T follicular helper cell (primary cell): Measurements from ENCODE around the gene CHRDL1.
"Not testable (repeated sequence)": the region's sequence is repeated elsewhere in the genome, so short reads cannot be mapped to it uniquely, and the experiment has no call there.

Experiments
- DNase-seq: peaks from one replicate; pipeline ENCODE4 v3.0.0-alpha.2; 2020; ENCODE audit warnings: low read depth

The CHRDL1 gene

DNA sequence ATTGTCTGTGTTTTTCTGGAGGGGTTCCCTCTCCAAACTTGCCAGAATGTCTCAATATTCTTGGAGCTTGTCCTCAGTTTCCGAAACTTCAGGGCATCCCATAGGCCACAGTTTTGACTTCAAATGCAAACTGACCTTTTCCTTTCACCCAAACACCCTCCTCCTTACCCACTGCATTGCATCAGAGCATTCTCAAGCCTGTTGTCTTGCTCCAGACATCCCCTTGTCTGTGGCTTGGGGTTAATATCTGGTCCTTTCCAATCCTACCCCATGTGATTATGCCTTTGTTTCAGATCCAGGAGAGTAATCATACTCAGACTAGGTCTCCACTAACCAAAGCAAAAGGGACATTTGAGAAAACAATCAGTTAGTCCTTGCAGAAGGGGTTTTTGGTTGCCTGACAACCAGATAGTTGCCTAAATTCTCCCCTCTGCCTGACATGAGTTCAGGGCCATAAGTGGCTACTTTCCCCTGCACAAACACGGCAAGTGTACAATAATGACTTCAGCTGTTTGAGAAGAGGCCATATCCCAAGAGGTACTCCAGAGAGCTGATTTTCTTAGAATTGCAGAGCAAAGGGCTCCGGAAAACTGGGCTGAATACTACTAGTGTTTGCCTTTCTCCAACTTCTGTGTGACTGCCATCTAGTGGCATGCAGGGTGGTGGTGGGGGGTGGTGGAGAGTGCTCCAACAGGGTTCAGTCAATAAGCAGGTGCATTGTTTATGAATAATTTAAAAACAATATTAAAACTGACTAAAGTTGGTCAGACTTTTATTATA, 130.2 kb downstream of the CHRDL1 start:
- DNase-seq = no peak

GRCh38 chrX:110657073-110657472, 138.5 kb downstream of the CHRDL1 start:
- no peak for DNase-seq

GRCh38 chrX:110654280-110654679, 141.3 kb downstream of the CHRDL1 start:
- not testable (repeated sequence) for DNase-seq

DNA sequence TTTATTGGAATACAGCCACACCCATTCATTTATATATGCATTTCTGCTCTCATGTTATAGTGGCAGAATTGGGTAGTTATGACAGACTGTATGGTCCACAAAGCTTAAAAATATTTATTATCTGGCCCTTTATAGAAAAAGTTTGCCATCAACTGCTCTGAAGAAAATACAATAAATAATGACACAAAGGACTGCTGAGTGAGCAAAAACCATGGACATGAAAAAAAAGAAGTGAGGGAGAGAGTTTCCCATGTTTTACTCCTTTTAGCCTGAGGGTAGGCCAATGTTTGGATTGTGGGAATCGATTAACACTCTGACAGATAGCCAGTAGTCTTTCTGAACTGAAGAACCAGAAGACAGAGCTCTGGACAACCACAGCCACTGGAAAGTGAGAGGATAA, 149.2 kb downstream of the CHRDL1 start:
- no peak for DNase-seq
